ENCODE measurements around the gene HSPA1B.

DNA sequence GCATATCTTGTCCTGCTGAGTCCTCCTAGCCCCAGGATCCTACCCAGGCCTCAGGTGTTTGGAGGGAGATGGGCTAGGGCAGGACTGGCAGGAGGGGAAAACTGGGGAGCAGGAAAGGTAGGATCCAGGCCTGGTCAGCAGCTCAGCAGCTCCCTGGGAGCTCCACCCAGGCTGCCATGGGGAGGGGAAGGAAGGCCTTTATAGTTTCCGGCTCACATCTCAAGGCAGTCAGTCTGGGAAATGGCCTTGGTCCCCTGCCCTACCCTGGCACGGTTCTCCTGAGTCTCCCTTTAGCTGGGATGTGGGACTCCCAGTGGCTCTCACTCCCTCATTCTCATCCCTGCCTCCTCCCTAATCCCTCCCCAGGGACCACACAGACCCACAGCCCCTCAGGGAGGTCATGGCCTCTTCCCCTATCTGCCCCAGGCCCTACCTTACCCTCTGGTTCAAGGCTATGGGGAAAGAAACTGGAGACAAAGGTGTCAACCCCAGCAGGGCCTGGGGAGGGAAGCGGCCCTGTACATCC lies 49.6 kb downstream of the HSPA1B start:
- TF ChIP-seq, protein P1, sequence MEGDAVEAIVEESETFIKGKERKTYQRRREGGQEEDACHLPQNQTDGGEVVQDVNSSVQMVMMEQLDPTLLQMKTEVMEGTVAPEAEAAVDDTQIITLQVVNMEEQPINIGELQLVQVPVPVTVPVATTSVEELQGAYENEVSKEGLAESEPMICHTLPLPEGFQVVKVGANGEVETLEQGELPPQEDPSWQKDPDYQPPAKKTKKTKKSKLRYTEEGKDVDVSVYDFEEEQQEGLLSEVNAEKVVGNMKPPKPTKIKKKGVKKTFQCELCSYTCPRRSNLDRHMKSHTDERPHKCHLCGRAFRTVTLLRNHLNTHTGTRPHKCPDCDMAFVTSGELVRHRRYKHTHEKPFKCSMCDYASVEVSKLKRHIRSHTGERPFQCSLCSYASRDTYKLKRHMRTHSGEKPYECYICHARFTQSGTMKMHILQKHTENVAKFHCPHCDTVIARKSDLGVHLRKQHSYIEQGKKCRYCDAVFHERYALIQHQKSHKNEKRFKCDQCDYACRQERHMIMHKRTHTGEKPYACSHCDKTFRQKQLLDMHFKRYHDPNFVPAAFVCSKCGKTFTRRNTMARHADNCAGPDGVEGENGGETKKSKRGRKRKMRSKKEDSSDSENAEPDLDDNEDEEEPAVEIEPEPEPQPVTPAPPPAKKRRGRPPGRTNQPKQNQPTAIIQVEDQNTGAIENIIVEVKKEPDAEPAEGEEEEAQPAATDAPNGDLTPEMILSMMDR (conservative IDR thresholded peaks at IDR 0.05; ENCODE audit: low read depth, low read length), result no peak
- TF ChIP-seq EZH2phosphoT487 (IDR thresholded peaks at IDR 0.05; ENCODE audit: borderline replicate concordance, low read length), result no peak

Data from PC-3 (cell line).